Esophagus squamous epithelium (tissue), 4 donors: ENCODE results near the gene NHEJ1.

Experiments
- POLR2A ChIP-seq, 4 donors: fragments of 450-650 bp; IDR thresholded peaks; one replicate each; pipeline ENCODE4 v1.6.1; 2017; ENCODE audit warnings: antibody characterized with exemption in 4 of 4, mild to moderate bottlenecking in 4 of 4, moderate library complexity in 3 of 4
- TF ChIP-seq, protein P1 (sequence below), 6 experiments: fragments of 450-650 bp in 4 of 6; fragments of 200-600 bp in 2 of 6; sonication (generic) in 2 of 6; IDR thresholded peaks; one replicate each; pipeline ENCODE4 v1.5.1; 2016 to 2019; ENCODE audit warnings: antibody characterized with exemption in 6 of 6, mild to moderate bottlenecking in 4 of 6, moderate library complexity in 4 of 6

- TF ChIP-seq, protein P1, sequence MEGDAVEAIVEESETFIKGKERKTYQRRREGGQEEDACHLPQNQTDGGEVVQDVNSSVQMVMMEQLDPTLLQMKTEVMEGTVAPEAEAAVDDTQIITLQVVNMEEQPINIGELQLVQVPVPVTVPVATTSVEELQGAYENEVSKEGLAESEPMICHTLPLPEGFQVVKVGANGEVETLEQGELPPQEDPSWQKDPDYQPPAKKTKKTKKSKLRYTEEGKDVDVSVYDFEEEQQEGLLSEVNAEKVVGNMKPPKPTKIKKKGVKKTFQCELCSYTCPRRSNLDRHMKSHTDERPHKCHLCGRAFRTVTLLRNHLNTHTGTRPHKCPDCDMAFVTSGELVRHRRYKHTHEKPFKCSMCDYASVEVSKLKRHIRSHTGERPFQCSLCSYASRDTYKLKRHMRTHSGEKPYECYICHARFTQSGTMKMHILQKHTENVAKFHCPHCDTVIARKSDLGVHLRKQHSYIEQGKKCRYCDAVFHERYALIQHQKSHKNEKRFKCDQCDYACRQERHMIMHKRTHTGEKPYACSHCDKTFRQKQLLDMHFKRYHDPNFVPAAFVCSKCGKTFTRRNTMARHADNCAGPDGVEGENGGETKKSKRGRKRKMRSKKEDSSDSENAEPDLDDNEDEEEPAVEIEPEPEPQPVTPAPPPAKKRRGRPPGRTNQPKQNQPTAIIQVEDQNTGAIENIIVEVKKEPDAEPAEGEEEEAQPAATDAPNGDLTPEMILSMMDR (IDR thresholded peaks at IDR 0.05) = no peak
- no peak for TF ChIP-seq POLR2A (IDR thresholded peaks at IDR 0.05)
Observed at GRCh38 chr2:219081701-219082331, 78.8 kb downstream of the NHEJ1 start.
